COLO668 (cell line): Measurements from ENCODE around the gene TENT5C.

Source experiments
- DNase-seq: peaks from one replicate; lab custom pipeline; 2025; ENCODE audit not compliant: unreplicated experiment; lab: John Stamatoyannopoulos, UW

TENT5C gene

DNA sequence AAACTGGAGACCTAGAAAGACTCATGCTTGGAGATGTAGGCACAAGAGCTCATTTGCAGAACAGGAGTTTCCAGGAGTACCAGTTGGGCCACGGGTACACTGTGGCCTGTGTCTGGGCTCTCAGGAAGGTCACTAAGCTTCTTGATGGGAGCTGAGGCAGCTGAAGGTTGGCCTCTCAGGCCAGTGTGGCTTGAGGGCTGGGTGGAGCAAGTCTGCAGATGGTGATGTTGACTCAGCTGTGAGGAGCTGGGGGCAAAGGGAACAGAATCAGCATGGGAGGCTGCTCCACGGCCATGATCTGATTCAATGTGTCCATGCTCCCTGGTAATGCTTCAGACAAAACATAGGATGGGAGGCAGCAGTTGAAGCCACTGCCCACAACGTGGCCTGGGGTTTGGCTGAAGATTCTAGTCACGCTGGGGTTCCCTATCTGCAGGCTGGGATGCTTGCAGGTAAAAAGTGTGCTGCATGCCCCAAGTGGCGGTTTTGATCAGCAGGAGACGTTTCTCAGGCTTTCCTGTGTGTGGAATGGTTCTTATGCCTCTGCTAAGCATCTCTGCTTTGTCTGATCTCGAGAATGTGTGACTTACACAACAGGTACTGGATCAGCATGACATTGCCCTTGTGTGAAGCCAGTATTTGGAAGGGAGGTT, 15.4 kb upstream of the TENT5C start:
- peak; percentile 88 for DNase-seq

DNA sequence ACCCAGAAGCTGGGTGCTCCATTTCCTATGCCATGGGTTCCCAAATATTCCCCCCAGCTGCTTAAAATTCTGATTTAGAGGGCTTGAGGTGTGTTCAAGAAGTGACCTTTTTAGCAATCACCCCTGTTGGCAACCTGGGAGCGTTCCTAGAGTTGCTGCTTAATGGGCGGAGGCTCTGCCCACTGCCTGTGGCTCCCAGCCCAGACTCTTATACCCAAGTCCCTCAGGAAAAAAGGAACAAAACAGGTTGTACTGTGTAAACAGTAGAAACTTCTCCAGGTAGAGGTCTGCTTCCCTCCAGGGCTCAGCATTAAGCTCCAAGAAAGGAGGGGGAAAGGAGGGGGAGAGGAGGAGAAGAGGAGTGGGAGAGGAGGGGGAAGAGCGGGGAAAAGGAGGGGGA, 14.6 kb upstream of the TENT5C start:
- DNase-seq, result no peak

DNA sequence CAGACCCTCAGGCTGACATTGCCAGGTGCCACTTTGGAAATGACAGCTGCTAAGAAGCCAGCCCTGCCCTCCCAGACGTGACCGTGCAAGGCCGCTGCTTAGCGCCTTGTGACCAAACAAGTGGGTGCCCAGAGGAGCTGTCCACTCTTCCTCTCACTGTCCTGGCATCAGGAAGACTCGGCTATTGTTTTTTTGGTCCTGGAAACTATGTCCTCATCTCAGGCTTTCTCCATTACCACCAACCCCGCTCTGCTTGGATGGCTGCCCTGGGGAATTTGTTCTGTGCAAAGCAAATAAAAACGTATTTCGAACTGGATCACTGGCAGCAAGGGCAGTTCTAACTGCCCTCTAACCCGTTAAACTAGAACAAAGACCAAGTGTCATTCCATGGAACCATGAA, 13.7 kb upstream of the TENT5C start:
- DNase-seq, result peak; percentile 56

DNA sequence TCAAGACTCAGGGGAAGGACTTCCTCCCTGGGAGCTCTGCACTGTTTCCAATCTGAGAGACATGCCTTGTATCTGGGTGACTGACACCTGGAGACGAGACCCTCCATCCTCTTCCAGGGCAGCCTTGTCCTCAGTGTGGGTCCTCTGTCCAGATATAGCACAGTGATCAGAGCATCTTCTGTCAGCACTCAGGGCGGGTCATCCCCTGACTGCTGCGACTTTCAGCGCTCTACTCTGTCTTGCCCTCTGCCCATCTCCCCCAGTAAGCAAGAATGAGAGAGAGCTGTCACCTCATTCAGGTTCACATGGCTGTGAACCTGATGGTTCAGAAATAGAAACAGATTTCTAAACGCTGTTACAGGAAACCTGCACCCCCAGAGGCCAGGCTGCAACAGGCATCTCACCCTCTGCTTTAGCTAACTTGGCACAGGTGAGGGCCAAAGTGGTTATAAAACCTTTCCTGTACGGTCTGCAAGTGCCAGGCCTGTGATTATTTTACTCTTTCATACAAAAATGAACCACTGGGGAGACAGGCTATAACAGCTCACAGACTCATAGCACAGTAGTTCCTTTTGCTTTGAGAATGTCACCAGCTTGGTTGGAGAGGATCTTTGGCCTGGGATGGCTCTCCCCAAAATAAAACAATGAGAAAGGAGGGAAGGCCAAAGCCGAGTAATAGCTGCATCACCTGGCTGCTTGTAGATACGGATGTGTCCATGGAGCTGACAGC, 11.4 kb upstream of the TENT5C start:
- no peak for DNase-seq

DNA sequence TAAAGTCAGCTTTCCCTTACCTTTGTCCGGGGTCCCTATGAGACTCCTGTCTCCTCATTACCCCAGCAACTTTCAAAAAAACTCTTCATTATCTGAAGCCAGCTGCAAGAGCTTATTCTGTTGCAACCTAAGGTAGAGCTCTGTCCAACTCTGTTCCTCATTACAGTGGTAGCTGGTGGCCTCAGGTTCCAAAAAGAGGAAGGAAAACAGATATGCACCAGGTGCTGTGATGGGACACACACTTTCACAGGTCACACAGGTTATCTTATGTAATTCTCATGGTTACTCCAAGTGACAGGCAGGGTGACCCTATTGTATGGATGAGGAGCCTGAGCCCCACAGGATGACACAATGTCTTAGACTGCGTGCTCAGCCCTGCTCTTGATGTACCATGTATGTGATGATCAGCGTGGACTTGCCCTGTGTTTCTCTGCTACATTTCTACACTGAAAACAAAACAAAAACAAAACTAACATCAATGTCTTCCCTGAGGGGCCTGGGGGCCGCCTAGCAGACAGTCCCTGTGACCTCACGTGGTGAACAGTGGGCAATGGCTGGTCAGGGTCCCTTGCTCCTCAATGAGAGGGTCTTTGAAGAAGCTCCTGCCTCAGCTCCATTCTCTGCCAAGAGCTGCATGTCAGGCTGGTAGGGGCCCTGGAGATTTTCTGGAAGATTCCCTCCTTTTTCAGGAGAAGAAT, 9.7 kb upstream of the TENT5C start:
- DNase-seq, result no peak

DNA sequence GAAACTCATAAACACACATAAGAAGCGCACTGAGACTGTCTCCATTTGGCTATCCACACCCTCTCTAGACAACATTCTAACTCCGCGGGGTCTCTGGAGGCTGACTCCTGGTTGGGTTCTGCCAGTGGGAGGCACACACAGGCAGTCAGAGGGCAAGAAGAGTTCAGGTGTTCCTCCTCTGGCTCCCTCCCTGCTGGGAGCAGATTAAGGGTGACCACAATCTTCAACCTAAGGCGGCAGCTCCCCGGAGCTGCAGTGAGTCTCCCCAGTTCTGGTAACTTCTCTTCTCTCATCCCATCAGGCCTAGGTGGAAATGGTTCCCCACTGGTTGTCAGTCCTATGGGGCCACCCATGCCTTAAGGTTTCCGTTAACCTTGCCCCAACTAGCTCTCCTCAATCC, 7.4 kb upstream of the TENT5C start:
- no peak for DNase-seq

DNA sequence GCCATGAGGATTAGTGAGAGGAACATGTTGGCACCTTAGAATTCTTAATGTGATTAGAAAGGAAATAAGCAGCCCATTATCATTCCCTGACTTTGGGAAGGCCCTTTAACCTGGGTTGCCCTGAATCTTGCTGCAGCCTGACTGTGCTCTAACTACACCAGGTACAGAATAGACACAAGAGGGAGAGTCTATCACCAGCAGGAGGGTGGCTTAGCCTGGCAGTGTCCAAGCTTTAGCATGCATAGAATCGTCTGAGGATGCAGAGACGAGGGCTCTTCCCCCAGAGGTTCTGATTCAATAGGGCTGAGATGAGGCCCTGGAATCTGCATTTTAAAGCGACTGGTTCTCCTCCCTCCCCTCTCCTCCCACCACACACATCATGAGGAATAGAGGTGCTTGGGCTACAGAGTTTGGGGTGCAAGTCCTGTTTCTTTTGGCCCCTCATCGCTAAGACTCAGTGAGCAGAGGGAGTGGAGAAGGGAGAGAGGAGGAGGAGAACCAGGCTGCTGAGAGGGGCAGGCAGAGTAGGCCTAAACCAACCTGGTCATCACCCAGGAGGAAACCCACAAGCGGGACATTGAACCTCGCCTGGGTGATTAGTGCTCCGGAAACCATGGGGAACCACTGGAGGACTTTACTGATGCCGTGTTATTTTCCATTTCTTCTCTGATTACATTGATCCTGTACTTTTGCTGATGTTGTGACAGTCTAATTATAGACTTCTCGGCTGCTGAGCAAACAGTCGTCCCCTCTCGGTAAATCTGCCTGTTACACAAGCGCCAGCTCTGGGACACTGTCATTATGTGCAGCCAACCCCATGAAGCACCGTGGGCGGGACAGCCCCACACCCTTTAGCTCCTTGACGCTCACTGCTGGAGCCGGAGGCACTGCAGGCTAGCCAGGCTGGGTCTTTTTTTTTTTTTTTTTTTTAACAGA, 6.3 kb upstream of the TENT5C start:
- peak; percentile 49 for DNase-seq

DNA sequence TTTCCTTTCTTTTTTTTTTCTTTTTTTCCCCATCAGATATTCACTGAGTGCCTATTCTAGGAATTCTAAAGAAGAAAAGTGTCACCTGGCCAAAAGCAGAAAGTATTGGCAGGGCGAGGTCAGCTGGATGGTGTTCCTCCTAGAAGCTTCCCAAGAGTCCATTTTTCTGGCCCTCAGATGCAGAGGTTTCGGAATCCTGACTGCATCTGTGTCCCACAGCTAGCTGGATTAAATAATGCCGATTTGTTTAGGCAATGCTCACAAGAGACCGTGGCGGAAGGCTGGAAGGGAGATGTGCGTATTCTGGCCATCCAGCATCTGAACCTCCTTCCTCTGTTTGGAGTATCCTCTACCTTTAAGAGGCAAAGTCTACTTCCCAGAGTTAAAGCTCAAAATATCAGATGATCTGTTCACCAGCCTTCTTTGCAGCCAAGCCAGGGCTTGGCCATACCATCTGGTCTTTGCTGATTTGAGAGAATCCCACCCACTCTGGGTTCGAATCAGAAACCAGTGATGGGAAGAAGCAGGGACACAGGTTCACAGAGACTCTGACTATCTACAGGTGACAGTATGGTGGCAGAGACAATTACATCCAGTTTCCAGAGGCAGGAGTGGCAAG, 5.4 kb upstream of the TENT5C start:
- DNase-seq, result no peak

DNA sequence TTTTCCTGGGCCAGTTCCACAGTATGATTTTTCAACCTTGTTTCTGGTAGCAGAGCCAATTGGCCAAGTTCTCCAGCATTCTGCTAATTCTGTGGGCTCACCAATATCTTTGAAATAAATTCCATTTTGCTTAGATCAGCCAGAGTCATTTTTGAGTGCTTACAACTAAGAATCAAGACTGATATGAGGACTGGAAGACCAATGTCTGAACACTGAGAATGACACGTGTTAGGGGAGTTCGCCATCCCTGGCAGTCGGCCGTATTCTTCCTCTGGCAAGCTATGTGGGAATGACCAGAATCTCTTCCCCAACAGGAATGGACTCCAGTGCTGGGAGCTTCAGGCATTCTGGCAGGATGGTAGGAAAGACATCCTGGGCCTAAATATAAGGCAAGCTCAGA, 4.9 kb upstream of the TENT5C start:
- no peak for DNase-seq

DNA sequence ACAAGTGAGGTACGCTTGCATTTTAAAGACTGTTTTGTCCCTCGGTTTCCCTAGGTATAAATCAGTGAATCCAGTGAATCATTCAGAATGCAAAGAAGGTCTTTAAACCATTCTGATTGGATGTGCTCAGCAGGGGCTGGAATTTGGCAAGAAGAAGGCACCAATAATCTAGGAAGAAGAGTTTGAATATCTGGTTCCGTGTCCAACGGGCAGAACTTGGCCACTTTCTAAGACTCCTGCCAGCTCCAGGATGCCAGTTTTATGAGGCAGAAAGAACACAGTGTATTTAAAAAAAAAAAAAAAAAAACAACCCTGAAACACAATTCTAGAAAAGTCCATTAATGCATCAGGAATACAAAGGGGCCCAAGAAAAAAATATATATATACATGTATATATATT, 3.0 kb upstream of the TENT5C start:
- DNase-seq, result no peak

DNA sequence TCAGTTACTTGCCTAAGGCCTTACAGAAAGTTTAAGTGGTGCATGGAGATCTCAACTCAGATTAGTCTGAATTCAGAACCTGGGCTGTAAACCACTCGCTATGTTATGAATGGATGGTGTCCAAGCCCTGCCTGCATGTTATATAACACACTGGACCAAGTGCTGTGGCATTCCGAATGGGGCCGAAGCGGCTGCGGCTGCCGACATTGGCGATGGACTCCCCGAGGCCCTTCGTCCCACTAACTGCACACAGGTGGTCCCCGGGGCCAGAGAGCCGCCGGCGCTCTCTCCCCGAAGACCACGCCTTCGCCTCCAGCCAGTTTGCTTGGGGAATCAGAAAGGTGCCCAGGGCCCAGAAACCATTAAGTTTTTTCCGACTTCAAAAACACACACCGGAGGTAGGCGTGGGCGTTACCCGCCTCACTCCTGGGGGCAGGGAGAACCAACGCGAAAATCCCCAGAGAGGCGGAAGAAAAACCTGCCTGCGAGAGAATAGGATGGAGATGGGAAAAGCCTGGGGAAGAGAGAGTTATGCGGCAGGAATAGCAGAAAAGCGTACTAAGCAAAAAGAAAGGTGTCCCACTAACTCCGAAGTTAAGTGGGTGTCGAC, 579 bp upstream of the TENT5C start:
- no peak for DNase-seq

DNA sequence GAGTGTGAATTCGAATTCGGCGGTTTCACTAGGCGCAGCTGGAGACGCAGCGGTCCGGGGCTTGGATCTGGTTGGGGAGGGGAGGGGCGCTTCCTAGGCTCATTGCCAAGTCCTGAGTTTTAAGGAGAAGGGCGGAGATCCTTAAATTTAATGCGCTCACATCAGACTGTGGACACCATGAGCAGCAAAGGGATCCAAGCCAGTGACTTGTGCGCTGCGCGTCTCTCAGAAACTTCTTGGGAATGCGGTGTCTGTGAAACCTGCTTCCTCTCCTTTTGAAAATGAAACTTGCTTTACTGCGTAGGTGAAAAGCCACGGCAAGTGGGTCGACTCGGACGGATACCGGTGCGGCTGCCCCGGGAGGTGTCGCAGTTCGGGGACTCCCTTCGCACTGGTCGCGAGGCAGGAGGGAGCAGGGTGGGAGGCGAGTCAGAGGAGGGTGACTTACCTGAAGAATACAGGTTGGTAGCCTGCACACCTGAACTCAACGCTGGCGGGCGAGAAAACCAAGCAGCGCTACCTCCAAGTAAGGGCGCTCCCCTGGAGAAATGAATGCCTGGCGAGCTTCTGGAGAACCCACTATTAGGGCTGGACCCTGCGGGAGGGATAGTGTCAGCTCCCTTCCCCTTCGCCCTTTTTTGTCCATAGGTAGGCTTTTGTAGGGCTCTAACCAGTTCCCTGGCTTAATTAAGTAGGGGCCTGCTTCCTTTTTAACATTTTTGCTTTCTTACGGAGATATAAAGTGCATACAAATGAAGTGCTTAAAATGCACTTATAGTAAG, 992 bp downstream of the TENT5C start:
- peak; percentile 56 for DNase-seq

DNA sequence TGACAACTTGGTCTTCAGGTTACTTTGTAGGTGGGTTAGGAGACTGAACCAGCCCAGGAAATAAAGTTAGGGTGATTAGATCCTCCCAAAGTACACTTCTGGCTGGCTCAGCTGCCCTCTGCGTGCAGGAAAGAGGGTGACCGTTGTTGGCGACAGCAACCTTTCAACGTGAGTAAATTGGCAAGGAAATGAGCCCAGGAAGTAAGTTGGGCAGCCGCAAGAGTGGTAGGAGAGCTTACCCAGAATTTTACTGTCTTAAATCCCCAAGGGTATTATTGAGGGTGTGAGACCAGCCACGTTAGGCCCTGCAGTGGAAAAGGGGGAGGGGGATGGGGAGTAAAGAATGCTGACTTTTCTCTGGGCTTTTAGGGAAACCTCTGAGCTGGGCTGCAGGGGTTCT, 1.6 kb downstream of the TENT5C start:
- DNase-seq, result peak; percentile 36

DNA sequence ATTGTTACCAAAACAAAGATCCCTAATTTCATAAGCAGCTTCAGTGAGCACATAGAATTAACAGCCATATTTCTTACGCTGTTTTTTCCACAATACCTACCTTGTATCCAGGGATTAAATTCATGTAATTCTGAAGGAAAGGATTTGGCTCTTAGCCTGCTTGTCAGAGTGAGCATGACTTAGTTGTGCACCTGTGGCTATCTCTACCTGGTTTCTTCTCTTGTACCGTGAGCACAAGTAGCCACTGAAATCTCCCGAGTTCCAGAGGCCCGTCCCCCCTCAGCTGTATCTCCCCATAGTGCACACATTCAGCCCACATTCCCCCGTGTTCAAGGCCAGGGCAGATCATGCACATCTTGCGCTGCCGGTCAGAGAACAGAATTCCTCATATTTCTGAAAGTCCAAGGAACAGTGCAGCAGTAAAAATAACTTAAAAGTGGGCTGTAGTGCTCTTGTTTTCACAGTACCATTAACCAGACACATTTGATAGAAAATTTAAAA, 2.3 kb downstream of the TENT5C start:
- no peak for DNase-seq

DNA sequence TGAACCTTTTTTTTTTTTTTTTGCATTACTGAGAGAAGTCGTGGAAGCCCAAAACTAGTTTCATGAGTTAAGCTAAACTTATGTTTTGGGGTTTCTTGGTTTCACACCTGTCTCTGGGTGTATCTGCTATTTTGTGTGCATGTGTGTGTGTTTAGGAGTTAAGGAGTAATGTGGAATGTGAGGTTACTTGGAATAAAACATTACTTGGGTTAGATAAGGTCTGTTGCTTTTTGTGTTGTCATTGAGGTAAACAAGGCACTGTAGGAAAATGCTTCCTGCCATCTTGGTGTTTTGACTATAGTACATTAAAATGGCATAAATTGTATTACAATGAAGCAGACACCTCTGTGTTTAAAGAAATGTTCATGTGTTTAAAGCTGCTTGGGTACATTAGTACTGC, 2.9 kb downstream of the TENT5C start:
- DNase-seq, result no peak

DNA sequence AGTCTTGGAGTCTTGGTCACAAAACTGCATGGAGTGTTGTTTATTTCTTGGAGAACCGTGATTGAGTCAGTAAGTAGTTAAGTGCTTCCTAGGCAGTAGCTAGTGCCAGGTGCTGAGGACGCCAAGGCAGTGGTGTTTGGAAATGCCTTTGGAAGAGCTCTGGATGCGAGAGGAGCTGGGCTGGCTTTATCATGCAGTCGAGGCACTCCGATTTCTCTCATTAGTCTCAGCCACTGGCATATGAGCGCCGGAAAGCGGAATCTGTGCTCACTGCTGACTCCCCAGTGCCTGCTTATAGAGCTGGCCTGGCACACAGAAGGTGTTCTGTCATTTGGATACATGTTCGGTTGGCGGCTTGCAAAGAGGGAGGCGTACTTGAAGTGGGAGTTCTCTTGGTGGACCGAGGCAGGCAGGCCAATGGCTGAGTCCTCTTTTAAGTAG, 3.6 kb downstream of the TENT5C start:
- no peak for DNase-seq

DNA sequence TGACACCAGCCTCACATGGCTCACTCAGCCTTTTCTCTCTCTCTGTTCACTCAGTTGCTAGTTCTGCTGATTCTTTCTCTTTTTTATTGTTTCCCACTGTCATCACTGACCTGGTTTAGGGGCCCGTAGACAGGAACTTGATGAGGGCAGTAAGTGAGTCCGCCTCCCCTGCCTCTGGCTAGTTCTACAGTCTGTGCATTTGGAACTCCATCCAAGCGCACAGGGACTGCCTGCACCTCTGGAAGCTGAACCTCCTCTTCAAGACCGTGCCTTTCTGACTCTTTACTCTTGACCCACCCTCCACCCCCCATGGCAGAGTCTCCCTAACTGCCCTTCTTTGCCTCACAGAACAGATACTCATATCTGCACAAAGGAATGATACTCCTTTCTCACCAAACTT, 4.2 kb downstream of the TENT5C start:
- DNase-seq, result no peak

DNA sequence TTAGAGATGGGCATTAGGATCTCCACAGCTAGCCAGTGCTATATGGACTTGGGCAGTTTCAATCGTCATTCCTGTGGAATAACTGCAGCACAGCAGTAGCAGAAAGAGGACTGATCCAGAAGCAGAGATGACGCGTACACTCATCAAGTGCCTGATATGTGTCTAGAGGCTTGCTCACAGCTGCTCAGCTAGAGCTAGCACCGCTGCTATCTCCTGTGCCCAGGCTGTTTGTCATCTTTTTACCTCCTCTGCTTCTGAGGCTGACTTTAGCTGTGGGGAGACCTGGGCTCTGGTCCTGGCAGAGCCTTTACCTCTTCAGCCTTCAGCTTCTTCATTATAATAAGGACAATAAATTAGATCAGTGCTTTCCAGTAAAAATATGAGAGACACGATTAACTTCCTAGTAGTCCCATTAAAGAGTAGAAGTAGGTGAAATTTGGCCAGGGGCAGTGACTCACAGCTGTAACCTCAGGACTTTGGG, 5.3 kb downstream of the TENT5C start:
- no peak for DNase-seq

DNA sequence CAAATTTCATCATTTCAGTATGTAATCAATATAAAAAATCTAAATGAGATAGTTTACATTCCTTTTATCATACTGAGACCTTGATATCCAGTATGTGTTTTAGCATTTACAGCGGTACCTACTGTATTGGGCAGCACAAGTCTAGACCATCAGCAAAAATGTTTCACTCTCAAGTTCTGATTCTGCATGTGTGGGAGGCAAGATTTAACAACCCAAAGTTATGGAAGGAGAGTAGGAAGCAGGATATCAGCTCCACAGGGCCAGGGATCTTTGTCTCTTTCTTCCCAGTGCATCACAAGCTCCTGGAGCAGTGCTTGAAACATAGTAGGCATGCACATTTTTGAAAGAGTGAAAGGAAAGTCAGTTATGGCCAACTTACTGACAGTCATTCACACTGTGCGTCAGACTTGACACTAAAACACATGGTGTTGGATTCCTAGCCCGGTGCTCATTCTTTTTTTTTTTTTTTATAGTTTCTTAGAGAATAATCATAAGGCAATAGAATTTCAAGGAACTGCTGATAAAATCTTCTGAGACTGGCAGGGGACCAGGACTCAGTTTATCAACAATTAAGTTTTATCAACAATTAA, 6.1 kb downstream of the TENT5C start:
- DNase-seq, result no peak
